Muscle of leg (tissue), 11 donors: ENCODE measurements around the gene NFYB. TPM values are rescaled to one million over a fixed set of nuclear protein-coding genes. Genes with fewer than 3 reads are reported as not detected.

Experiments
- DNase-seq: peaks from one replicate; pipeline ENCODE4 v3.0.0; 2013
- H3K27ac ChIP-seq: one replicate; pipeline ENCODE4 v1.5.1; 2013; ENCODE audit warnings: mild to moderate bottlenecking, low read length, control low read depth
- H3K27me3 ChIP-seq: one replicate; pipeline ENCODE4 v1.6.1; 2013; ENCODE audit warnings: low read length; ENCODE audit not compliant: control insufficient read depth, insufficient read depth
- H3K36me3 ChIP-seq: one replicate; pipeline ENCODE4 v1.6.1; 2013; ENCODE audit warnings: low read length; ENCODE audit not compliant: control insufficient read depth, insufficient read depth
- H3K4me1 ChIP-seq: one replicate; pipeline ENCODE4 v1.6.1; 2013; ENCODE audit warnings: low read length; ENCODE audit not compliant: control insufficient read depth, insufficient read depth
- H3K4me3 ChIP-seq: one replicate; pipeline ENCODE4 v1.5.1; 2013; ENCODE audit warnings: low read length, control low read depth
- H3K9me3 ChIP-seq: replicated peaks from 2 replicates; pipeline ENCODE4 v1.6.1; 2013; ENCODE audit warnings: low read depth, low read length; ENCODE audit not compliant: control insufficient read depth
- WGBS: methylation state at CpG from one replicate; pipeline ENCODE4 v1.1.5; 2013; ENCODE audit warnings: missing lambda C conversion rate; ENCODE audit not compliant: insufficient coverage; 5-methylcytosine and 5-hydroxymethylcytosine counted together
- polyA plus RNA-seq, 8 donors: library from polyadenylated mRNA; unstranded; fragments of 120-200 nt; gene quantifications; one replicate each; pipeline versions ENCODE4 v1.2.1 to v1.2.3, GENCODE V29; 2013; ENCODE audit warnings: inconsistent platforms in 1 of 8, low replicate concordance in 1 of 8; ENCODE audit not compliant: insufficient read length in 8 of 8, insufficient read depth in 1 of 8
- total RNA-seq: library from RNA; stranded (reverse); fragments of 120-200 nt; gene quantifications from one replicate; pipeline ENCODE4 v1.2.4, GENCODE V29; 2013

The NFYB gene
- total and polyA plus RNA-seq, 9 donors = 28.4 to 54.6 (median 39.7) TPM

GRCh38 chr12:104094284-104094683 is 43.7 kb downstream of the NFYB start:
- Histone ChIP-seq H3K27ac (no peak overlapping the region), H3K4me1 (no peaks in the 10 kb centered on the region), H3K36me3 (peaks cover 30% of the 10 kb centered on the region), H3K9me3 (no peaks in the 10 kb centered on the region), H3K27me3 (no peaks in the 10 kb centered on the region), H3K4me3 (no peak overlapping the region)
- no CpG with 5 or more reads among the region's 3 CpGs for WGBS
- DNase-seq = no peak

DNA sequence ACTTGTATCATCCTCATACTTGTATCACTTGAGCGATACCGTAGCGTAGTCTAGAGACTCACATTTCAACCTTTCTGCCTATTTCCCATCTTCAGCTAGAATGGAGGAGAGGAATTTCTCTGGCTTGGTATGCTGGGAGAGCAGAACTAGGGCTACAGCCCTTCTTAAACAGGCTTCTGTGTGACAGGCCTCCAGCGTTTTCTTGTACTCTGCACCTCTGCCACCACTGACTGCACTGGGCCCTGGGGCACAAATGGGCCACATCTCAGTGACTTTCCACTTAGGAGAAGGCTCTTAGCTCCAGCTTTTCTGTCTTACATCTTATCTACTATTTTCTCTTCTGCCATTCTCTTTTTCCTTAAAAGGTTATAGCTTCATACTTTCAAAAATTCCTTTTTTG is 46.9 kb downstream of the NFYB start:
- Histone ChIP-seq H3K27me3 (no peaks in the 10 kb centered on the region), H3K4me1 (no peaks in the 10 kb centered on the region), H3K9me3 (no peaks in the 10 kb centered on the region), H3K4me3 (no peak overlapping the region), H3K36me3 (peaks cover 37% of the 10 kb centered on the region), H3K27ac (no peak overlapping the region)
- no peak for DNase-seq
- WGBS = 64% methylated on average over 1 of the region's 4 CpGs

GRCh38 chr12:104090685-104091084 is 47.3 kb downstream of the NFYB start:
- Histone ChIP-seq H3K27ac (no peak overlapping the region), H3K36me3 (peaks cover 37% of the 10 kb centered on the region), H3K4me1 (no peaks in the 10 kb centered on the region), H3K9me3 (no peaks in the 10 kb centered on the region), H3K27me3 (no peaks in the 10 kb centered on the region), H3K4me3 (no peak overlapping the region)
- WGBS = no CpG with 5 or more reads among the region's 1 CpG
- no peak for DNase-seq

- DNase-seq = no peak
- Histone ChIP-seq H3K4me3 (no peak overlapping the region), H3K27ac (no peak overlapping the region), H3K9me3 (no peaks in the 10 kb centered on the region), H3K4me1 (no peaks in the 10 kb centered on the region), H3K36me3 (peaks cover 32% of the 10 kb centered on the region), H3K27me3 (no peaks in the 10 kb centered on the region)
- WGBS = 100% methylated on average over 5 of the region's 8 CpGs
Observed at GRCh38 chr12:104083769-104084475, 54.1 kb downstream of the NFYB start.

DNA sequence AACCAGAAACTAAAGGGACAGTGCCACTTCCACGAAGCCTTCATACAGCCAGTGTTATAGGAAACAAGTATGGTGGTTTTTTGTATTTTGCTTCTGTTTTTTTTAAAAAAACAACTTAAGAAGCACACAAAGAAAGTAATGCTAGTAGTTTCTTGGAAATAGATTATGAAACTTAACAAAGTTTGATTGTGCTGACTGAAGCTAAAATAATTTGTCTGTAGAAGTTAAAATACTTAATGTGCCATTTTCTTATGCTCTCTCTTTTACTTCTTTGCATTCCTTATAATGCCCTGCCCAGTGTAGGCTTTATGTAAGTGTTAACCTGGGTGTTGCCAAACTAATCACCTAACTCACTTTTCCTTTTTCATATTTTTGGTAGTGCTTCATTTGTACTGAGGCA is 57.2 kb downstream of the NFYB start:
- no peak overlapping the region for H3K4me3 ChIP-seq
- peaks cover 26% of the 10 kb centered on the region for H3K36me3 ChIP-seq
- no peaks in the 10 kb centered on the region for H3K9me3 ChIP-seq
- no peaks in the 10 kb centered on the region for H3K27me3 ChIP-seq
- DNase-seq = no peak
- H3K4me1 ChIP-seq = no peaks in the 10 kb centered on the region
- no CpG with 5 or more reads among the region's 1 CpG for WGBS
- H3K27ac ChIP-seq = no peak overlapping the region

- H3K9me3 ChIP-seq = no peaks in the 10 kb centered on the region
- H3K27me3 ChIP-seq = no peaks in the 10 kb centered on the region
- H3K36me3 ChIP-seq = peaks cover 28% of the 10 kb centered on the region
- no peak overlapping the region for H3K27ac ChIP-seq
- no peaks in the 10 kb centered on the region for H3K4me1 ChIP-seq
- WGBS = no CpG with 5 or more reads among the region's 1 CpG
- no peak for DNase-seq
- H3K4me3 ChIP-seq = no peak overlapping the region
Observed at GRCh38 chr12:104079024-104079423, 59.0 kb downstream of the NFYB start.

- no peaks in the 10 kb centered on the region for H3K9me3 ChIP-seq
- no peaks in the 10 kb centered on the region for H3K27me3 ChIP-seq
- no CpG with 5 or more reads among the region's 1 CpG for WGBS
- H3K27ac ChIP-seq = no peak overlapping the region
- no peak for DNase-seq
- H3K4me3 ChIP-seq = no peak overlapping the region
- H3K36me3 ChIP-seq = peaks cover 23% of the 10 kb centered on the region
- H3K4me1 ChIP-seq = no peaks in the 10 kb centered on the region
Observed at GRCh38 chr12:104073699-104074098, 64.3 kb downstream of the NFYB start.

DNA sequence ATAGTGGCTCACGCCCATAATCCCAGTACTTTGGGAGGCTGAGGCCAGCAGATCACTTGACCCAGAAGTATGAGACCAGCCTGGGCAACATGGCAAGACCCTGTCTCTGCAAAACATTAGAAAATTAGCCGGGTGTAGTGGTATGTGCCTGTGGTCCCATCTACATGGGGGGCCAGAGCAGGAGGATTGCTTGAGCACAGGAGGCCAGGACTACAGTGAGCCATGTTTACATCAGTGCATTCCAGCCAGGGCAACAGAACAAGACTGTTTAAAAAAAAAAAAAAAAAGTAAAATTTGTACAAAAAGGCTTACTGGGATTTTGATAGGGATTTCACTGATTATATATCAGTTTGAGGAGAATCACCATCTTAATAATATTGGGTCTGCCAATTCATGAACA is 65.9 kb downstream of the NFYB start:
- H3K36me3 ChIP-seq = peaks cover 21% of the 10 kb centered on the region
- 100% methylated on average over 2 of the region's 2 CpGs for WGBS

More for the DNA sequence above, 65.9 kb downstream of the NFYB start:
- no peak overlapping the region for H3K27ac ChIP-seq
- no peaks in the 10 kb centered on the region for H3K9me3 ChIP-seq
- H3K4me1 ChIP-seq = no peaks in the 10 kb centered on the region
- H3K27me3 ChIP-seq = no peaks in the 10 kb centered on the region
- DNase-seq = no peak
- no peak overlapping the region for H3K4me3 ChIP-seq

Other genes starting within 250 kb of the NFYB start
- gene HSP90B1, start 207.8 kb downstream of the NFYB start, total RNA-seq = 337 TPM
- gene HSP90B1, start 207.8 kb downstream of the NFYB start, polyA plus RNA-seq = 100 to 1,000 TPM; 320 to 584 (median 374) TPM
- gene TDG, start 172.3 kb downstream of the NFYB start, total RNA-seq = 25.8 TPM
- 10 to 100 TPM; 24.1 to 36.1 (median 28.9) TPM for gene TDG, start 172.3 kb downstream of the NFYB start, polyA plus RNA-seq
- gene GLT8D2, start 88.0 kb downstream of the NFYB start, total RNA-seq = 68.9 TPM
- 10 to 100 TPM; 44.5 to 74.9 (median 53.4) TPM for gene GLT8D2, start 88.0 kb downstream of the NFYB start, polyA plus RNA-seq
- gene HCFC2, start 73.7 kb downstream of the NFYB start, total RNA-seq = 35.8 TPM
- gene HCFC2, start 73.7 kb downstream of the NFYB start, polyA plus RNA-seq = 10 to 100 TPM; 16.9 to 32.9 (median 25.8) TPM
- gene TXNRD1, start 77.6 kb upstream of the NFYB start, total RNA-seq = 44.2 TPM
- 10 to 100 TPM; 30.2 to 42.6 (median 39.1) TPM for gene TXNRD1, start 77.6 kb upstream of the NFYB start, polyA plus RNA-seq
- gene EID3, start 165.5 kb upstream of the NFYB start, total RNA-seq = 2.7 TPM
- 1 to 10 TPM; 1.5 to 4.2 (median 2.6) TPM for gene EID3, start 165.5 kb upstream of the NFYB start, polyA plus RNA-seq